NCI-H2081 treated with DMSO at 0.1 percent for 48 hours (cell line): ENCODE data around the gene PRKAG3.
"Not testable (repeated sequence)": the region's sequence is repeated elsewhere in the genome, so short reads cannot be mapped to it uniquely, and the experiment has no call there.

ENCODE experiments used
- DNase-seq: peaks from one replicate; lab custom pipeline; 2025; lab: John Stamatoyannopoulos, UW

Gene PRKAG3

DNA sequence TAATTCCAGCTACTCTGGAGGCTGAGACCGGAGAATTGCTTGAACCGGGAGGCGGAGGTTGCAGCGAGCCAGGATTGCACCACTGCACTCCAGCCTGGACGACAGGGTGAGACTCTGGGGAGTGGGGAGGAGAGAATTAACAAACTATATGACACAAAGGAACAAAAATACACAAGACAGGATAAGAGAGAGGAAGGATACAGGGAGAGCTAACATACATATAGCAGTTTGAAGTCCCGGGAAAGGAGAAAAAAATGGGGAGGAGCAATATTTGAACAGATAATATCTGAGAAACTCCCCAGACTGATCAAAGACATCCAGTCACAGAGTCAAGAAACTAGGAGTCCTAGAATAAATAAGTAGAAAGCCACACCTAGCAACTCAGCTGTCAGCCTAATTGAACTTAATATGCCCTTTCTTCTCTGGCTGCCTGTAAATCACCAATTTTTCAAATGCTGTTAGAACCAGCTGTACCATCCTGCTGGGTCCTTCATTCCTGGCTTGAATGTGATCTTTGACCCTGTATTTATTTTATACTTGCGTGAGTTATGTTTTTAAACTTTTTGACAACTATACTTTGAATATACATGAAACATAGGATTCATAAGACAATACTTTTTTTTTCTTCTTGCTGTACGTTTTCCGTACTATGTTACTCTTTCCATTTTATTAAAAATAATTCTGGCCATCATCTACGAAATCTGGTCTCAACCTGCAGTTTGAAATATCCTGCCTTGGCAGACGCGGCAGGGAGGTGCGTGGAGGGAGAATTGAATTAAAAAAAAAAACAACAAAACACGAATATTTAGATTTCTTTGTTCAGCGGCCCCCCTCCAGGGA, 50.5 kb downstream of the PRKAG3 start:
- no peak for DNase-seq

DNA sequence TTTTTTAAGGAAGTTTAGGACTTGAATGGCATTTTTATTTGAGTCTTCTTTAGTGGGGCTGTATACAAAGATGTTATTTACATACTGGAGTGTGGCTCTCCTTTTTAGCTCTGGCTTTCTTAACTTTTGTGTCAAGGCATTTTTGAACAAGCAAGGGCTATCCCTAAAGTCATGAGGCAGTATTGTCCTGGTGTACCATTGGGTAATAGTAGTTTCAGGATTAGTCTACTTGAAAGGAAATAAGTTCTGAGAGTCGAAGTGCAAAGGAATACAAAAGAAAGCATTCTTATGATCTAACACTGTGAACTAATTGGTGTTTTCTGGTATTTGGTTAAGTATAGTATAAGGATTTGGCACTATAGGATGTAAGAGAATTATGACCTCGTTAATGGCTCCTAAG, 51.6 kb downstream of the PRKAG3 start:
- DNase-seq = no peak

DNA sequence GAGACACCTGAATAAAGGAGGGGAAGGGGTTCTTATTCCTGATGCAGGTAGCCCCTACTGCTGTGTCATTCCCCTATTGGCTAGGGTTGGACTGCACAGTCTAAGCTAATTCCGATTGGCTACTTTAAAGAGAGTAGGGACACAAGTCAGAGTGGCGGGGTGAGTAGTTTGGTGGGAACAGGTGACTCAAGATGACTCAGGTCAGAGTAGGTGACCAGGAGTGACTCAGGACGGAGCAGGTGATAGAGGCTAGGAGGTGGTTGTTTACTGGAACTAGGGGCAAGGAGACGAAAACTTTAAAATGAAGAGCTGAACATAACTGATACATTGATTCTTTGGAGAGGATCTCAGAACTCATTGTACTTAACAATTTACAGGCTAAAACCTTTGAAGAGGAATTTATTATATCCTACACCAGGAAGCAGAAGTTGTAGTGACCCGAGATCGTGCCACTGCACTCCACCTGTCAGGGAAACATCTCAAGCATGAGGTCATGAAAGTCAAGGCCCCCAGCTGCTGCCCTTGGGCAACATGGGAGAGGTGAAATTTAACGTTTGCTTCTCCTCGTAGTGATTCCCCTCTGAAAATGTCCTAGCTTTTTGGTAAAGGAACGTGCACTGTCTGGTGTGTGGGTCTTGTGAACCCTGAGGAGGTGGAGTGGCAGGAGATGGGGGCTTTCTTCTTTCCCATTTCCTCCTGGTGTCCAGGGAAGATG, 54.2 kb downstream of the PRKAG3 start:
- DNase-seq = no peak

DNA sequence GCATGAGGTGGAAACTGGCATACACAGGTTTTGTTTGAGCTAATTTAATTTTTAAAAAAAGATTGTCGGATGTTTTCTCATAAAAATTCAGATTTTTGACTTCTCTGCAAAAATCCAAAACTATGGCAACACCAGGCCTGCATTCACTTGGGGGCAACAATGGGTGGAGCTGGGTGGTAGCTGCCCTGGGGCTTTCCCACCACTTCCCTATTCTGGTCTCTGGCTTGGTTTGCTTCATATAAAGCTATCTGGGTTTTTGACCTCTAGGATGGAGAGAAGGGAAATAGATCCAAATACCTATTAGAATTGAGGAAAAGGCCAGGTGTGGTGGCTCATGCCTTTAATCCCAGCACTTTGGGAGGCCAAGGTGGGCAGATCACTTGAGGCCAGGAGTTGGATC, 55.1 kb downstream of the PRKAG3 start:
- no peak for DNase-seq

DNA sequence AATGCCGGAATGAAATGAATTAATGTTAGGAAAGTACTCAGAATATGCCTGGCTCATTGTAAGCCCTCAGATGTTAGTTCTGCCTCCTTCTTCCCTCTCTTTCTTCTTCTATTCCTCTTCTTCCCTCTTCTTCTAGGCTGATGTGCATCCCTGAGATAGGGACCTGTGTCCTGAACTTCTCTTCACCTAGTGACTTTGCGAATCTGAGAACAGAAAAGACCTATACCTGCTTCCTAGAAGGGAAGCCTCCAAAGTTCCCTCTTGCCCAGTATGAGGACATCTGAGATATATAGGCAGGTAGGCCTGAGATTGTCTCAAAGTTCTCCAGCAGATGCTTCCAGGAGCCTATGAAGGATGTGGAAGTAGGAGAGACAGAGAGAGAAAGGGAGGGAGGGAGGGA, 57.7 kb downstream of the PRKAG3 start:
- no peak for DNase-seq

DNA sequence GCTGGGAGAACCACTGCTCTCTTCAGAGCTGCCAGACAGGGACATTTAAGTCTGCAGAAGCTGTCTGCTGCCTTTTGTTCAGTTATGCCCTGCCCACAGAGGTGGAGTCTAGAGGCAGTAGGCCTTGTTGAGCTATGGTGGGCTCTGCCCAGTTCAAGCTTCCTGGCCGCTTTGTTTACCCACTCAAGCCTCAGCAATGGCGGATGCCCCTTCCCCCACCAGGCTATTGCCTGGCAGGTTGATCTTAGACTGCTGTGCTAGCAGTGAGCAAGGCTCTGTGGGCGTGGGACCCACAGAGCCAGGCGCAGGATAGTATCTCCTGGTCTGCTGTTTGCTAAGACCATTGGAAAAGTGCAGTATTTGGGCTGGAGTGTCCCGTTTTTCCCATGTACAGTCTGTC, 58.8 kb downstream of the PRKAG3 start:
- not testable (repeated sequence) for DNase-seq
